C4-2B (cell line): ENCODE results near the gene BMP7.

Source experiments
- CTCF ChIP-seq: fragments of 450-650 bp; conservative IDR thresholded peaks from 2 replicates; pipeline ENCODE4 v1.5.1; 2017; ENCODE audit warnings: mild to moderate bottlenecking
- ZFX ChIP-seq: fragments of 450-650 bp; IDR thresholded peaks from 2 replicates; pipeline ENCODE4 v1.6.1; 2017

DNA sequence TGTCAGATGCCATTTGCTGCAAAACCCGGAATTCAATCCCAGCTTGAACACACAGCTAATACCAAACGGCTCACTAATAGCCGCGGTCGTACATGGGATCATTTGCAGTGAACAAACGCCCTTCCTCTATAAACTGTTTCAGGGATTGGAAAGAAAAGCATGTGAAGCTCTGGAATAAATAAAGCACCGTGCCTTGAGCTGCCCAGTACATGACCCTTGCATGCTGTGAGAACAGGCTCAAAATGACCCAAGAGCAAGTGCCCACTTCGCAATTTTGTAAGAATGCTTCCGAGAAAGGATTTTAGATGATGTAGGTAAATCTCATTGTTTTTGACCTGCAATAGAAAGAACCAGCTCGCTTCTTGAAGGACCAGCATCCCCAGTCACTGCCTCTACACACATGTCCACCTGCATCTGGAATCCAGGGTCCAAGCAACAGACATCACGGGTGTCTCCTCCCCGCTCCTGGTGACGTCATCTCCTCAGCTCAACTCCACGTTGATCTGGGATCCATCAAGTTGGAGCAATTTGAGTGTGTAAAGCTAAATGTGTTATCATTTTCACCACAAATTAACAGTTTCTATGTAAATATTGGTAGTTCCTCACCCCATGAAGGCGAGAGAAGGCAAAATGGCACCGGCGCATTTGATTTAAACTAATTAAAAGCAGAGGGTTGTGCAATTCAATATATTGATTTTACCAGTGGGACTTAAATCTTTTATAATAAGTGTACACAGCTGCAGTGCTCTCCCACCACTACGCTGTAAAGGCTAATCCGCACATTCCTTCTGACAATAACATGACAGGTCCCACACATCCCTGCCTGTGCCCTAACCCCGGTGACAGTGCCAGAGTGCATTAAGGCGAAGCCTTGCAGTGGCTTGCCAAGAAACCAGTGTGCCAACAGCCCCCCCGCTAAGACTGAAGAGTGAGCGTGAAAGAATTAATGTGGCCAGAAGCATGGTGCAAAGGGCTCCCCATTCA, 6.2 kb downstream of the BMP7 start:
- no peak for TF ChIP-seq CTCF
- no peak for TF ChIP-seq ZFX
